H1 (cell line): ENCODE measurements around the gene CASZ1. TPM values are rescaled to one million over a fixed set of nuclear protein-coding genes. Genes with fewer than 3 reads are reported as not detected.

ENCODE experiments used
- FOSL1 ChIP-seq: IDR thresholded peaks from 2 replicates; pipeline ENCODE4 v1.6.1; 2011; ENCODE audit warnings: mild to moderate bottlenecking, low read depth, low read length, moderate library complexity; ENCODE audit not compliant: insufficient read depth
- RAD21 ChIP-seq, 2 experiments: IDR thresholded peaks in 1 of 2; conservative IDR thresholded peaks in 1 of 2; 2 replicates each; pipeline ENCODE4 v1.6.1; 2011; ENCODE audit warnings: low read depth in 2 of 2, low read length in 2 of 2, improper control_type of control experiment in 1 of 2, inconsistent platforms in 1 of 2, mild to moderate bottlenecking in 1 of 2, moderate library complexity in 1 of 2
- SAP30 ChIP-seq: fragments of 300-600 bp; sonication (generic); IDR thresholded peaks from 2 replicates; pipeline ENCODE4 v1.7.1; 2012; ENCODE audit warnings: low read length, moderate library complexity, mild to moderate bottlenecking, inconsistent platforms; ENCODE audit not compliant: insufficient read depth, insufficient replicate concordance
- TAF7 ChIP-seq: optimal IDR thresholded peaks from 2 replicates; pipeline ENCODE3; 2011; ENCODE audit warnings: low read depth, mild to moderate bottlenecking, inconsistent platforms, low read length, moderate library complexity, borderline replicate concordance
- polyA plus RNA-seq, 7 experiments: library from polyadenylated mRNA; depleted of rRNA in 3 of 7; stranded (reverse) in 5 of 7; unstranded in 2 of 7; fragments of >200 nt in 5 of 7; fragments of 200-250 nt in 2 of 7; gene quantifications; 1 replicate in 5 of 7; 2 replicates in 1 of 7; 4 replicates in 1 of 7; pipeline versions ENCODE4 v1.2.1 to v1.2.3, GENCODE V29; 2011 to 2013; ENCODE audit warnings: missing spikeins in 2 of 7, mixed read lengths in 2 of 7
- total RNA-seq: library from RNA; stranded (reverse); fragmentation: NEBNext Ultra II Directional; extraction: Animal tissue kit (Norgen Biotek cat#: 25700); gene quantifications from 2 replicates; pipeline ENCODE4 v1.2.1, GENCODE V29; 2021
- TF ChIP-seq, protein P1 (sequence below): IDR thresholded peaks from 2 replicates; pipeline ENCODE4 v1.6.1; 2012; ENCODE audit warnings: low read length, inconsistent platforms

Gene CASZ1
- total and polyA plus RNA-seq, 2 of the 8 experiments (the other 6 are each of a cell fraction or from before 2014, with no cell fraction given): 4.4 to 7.7 TPM

DNA sequence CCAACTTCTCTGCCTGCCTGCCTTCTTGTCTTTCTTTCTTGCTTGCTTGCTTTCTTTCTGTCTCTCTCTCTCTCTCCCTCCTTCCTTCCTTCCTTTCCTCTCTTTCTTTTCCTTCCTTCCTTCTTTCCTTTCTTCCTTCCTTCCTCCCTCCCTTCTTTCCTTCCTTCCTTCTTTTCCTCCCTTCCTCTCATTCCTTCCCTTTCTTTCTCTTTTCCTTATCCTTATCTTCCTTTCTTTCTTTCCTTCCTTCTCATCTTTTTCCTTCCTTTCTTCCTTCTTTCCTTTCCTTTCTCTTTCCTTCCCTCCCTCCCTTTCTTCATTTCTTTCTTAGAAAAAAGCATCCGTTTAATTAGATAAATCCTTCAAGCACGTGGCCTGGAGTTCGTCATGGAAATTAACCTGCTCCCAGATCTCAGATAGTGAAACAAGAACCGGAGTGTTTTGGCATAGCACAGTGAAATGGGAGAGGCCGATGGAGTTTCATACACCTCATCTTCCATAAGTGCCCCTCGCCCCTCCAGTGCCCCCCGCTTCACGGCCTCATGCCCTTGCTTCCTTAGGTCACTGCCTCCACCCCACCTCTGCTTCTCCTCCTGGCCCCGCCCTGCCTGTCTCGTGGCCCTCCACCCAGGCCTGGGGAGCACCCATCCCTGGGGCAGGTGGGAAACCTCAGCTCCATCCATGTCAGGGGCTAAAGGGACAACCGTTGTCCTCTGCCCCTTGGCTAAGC lies 11.3 kb downstream of the CASZ1 start (continued):
- TF ChIP-seq, protein P1, sequence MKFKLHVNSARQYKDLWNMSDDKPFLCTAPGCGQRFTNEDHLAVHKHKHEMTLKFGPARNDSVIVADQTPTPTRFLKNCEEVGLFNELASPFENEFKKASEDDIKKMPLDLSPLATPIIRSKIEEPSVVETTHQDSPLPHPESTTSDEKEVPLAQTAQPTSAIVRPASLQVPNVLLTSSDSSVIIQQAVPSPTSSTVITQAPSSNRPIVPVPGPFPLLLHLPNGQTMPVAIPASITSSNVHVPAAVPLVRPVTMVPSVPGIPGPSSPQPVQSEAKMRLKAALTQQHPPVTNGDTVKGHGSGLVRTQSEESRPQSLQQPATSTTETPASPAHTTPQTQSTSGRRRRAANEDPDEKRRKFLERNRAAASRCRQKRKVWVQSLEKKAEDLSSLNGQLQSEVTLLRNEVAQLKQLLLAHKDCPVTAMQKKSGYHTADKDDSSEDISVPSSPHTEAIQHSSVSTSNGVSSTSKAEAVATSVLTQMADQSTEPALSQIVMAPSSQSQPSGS: no peak
- TF ChIP-seq FOSL1 (no peak), SAP30 (no peak), TAF7 (no peak), RAD21 (IDR thresholded peaks at IDR 0.05 in 1 of 2, conservative IDR thresholded peaks at IDR 0.05 in 1 of 2; ENCODE audit: low read depth in 2 of 2, low read length in 2 of 2) (no peak)
